Natural killer cell (primary cell): ENCODE data around the gene GRK1. TPM values are rescaled to one million over a fixed set of nuclear protein-coding genes. Genes with fewer than 3 reads are reported as not detected.

Experiments
- ATAC-seq, 3 donors: fragments of 150-1000 bp in 2 of 3; fragments of 200-7000 bp in 1 of 3; cut with Tn5 transposase; 1 replicate in 1 of 3; 2 replicates in 2 of 3; pipeline ENCODE4 v1.10.0; 2021; ENCODE audit warnings: mild to moderate bottlenecking in 2 of 3, moderate library complexity in 2 of 3
- DNase-seq, 2 donors: peaks; one replicate each; pipeline versions ENCODE4 v3.0.0 to v3.0.0-alpha.2; 2013 to 2021; ENCODE audit warnings: mixed read lengths in 1 of 2
- H3K27ac ChIP-seq: one replicate; pipeline ENCODE4 v1.5.1; 2013; ENCODE audit warnings: mild to moderate bottlenecking, low read length
- H3K27me3 ChIP-seq: one replicate; pipeline ENCODE4 v1.6.1; 2013; ENCODE audit warnings: low read length; ENCODE audit not compliant: control insufficient read depth, insufficient read depth
- H3K36me3 ChIP-seq: one replicate; pipeline ENCODE4 v1.6.1; 2013; ENCODE audit warnings: low read length; ENCODE audit not compliant: control insufficient read depth, insufficient read depth
- H3K4me1 ChIP-seq: one replicate; pipeline ENCODE4 v1.6.1; 2013; ENCODE audit warnings: low read length; ENCODE audit not compliant: control insufficient read depth, insufficient read depth
- H3K4me3 ChIP-seq: one replicate; pipeline ENCODE4 v1.5.1; 2013; ENCODE audit warnings: low read length
- H3K9me3 ChIP-seq: one replicate; pipeline ENCODE4 v1.6.1; 2013; ENCODE audit warnings: low read length; ENCODE audit not compliant: control insufficient read depth, insufficient read depth
- H3K27ac Mint-ChIP-seq, 2 donors: one replicate each; pipeline ENCODE4 v1.8.0; 2022; ENCODE audit warnings: mild to moderate bottlenecking in 2 of 2, mixed read lengths in 2 of 2, moderate library complexity in 1 of 2
- H3K27me3 Mint-ChIP-seq, 2 donors: one replicate each; pipeline ENCODE4 v1.8.0; 2022; ENCODE audit warnings: low read depth in 2 of 2, mixed read lengths in 2 of 2
- H3K36me3 Mint-ChIP-seq: one replicate; pipeline ENCODE4 v1.8.0; 2022; ENCODE audit warnings: mixed read lengths
- H3K4me1 Mint-ChIP-seq, 2 donors: one replicate each; pipeline ENCODE4 v1.8.0; 2022; ENCODE audit warnings: mixed read lengths in 2 of 2
- H3K4me3 Mint-ChIP-seq: one replicate; pipeline ENCODE4 v1.8.0; 2022; ENCODE audit warnings: mild to moderate bottlenecking, moderate library complexity, mixed read lengths
- H3K9me3 Mint-ChIP-seq, 2 donors: one replicate each; pipeline ENCODE4 v1.8.0; 2022; ENCODE audit warnings: mixed read lengths in 2 of 2
- CTCF ChIP-seq: fragments of 200-600 bp; IDR thresholded peaks from one replicate; pipeline ENCODE4 v1.8.0; 2022; ENCODE audit warnings: antibody characterized with exemption
- WGBS: methylation state at CpG from one replicate; pipeline ENCODE4 v1.1.7; 2013; ENCODE audit warnings: missing lambda C conversion rate; ENCODE audit not compliant: insufficient coverage; 5-methylcytosine and 5-hydroxymethylcytosine counted together
- intact Hi-C: fragments of 100-400 bp; cut with micrococcal nuclease; formaldehyde crosslinking; loops from one replicate; pipeline ENCODE4 v1.14.2; 2022
- total RNA-seq, 4 donors: library from RNA; stranded (reverse); fragments of 120-200 nt in 1 of 4; gene quantifications; one replicate each; pipeline versions ENCODE4 v1.2.3 to v1.2.4, GENCODE V29; 2013 to 2022

The GRK1 gene
- total RNA-seq, 3 donors from 2014 or later (not counting 1 experiment from before 2014, with no cell fraction given) = not detected

GRCh38 chr13:113763961-113764792 lies 97.2 kb downstream of the GRK1 start:
- H3K27ac ChIP-seq = no peak overlapping the region
- ATAC-seq = no peak
- intact Hi-C loops = no loop called here
- no peak overlapping the region for H3K4me3 Mint-ChIP-seq
- peaks cover 9% of the 10 kb centered on the region for H3K4me1 ChIP-seq
- no peak overlapping the region for H3K4me3 ChIP-seq
- no peak for DNase-seq
- no peak for TF ChIP-seq CTCF
- no peaks in the 10 kb centered on the region for H3K9me3 Mint-ChIP-seq
- H3K27me3 ChIP-seq = peaks cover 17% of the 10 kb centered on the region
- no peaks in the 10 kb centered on the region for H3K36me3 Mint-ChIP-seq
- WGBS = 83% methylated on average over 25 of the region's 25 CpGs
- H3K36me3 ChIP-seq = no peaks in the 10 kb centered on the region
- H3K27me3 Mint-ChIP-seq = peaks cover 42 to 45% of the 10 kb centered on the region in 2 donors
- H3K9me3 ChIP-seq = no peaks in the 10 kb centered on the region
- no peak overlapping the region for H3K27ac Mint-ChIP-seq
- peaks cover 7 to 13% of the 10 kb centered on the region in 2 donors for H3K4me1 Mint-ChIP-seq

- H3K4me3 ChIP-seq = no peak overlapping the region
- Mint-ChIP-seq H3K27ac (no peak overlapping the region), H3K4me1 (peaks cover 0 to 5% of the 10 kb centered on the region in 2 donors), H3K27me3 (peaks cover 34 to 37% of the 10 kb centered on the region in 2 donors), H3K36me3 (no peaks in the 10 kb centered on the region), H3K4me3 (no peak overlapping the region), H3K9me3 (no peaks in the 10 kb centered on the region)
- peaks cover 1% of the 10 kb centered on the region for H3K4me1 ChIP-seq
- peaks cover 12% of the 10 kb centered on the region for H3K27me3 ChIP-seq
- TF ChIP-seq CTCF = no peak
- intact Hi-C loops = no loop called here
- no peaks in the 10 kb centered on the region for H3K9me3 ChIP-seq
- ATAC-seq (no peak), DNase-seq (no peak)
- H3K27ac ChIP-seq = no peak overlapping the region
- 91% methylated on average over 19 of the region's 19 CpGs for WGBS
- no peaks in the 10 kb centered on the region for H3K36me3 ChIP-seq
Observed at GRCh38 chr13:113764793-113765563, 98.0 kb downstream of the GRK1 start.

GRCh38 chr13:113765564-113765910 lies 98.5 kb downstream of the GRK1 start:
- Mint-ChIP-seq H3K27ac (no peak overlapping the region), H3K36me3 (no peaks in the 10 kb centered on the region), H3K9me3 (no peaks in the 10 kb centered on the region), H3K4me3 (no peak overlapping the region), H3K27me3 (peaks cover 30 to 31% of the 10 kb centered on the region in 2 donors), H3K4me1 (peaks cover 0 to under 1% of the 10 kb centered on the region in 2 donors)
- Histone ChIP-seq H3K9me3 (no peaks in the 10 kb centered on the region), H3K36me3 (no peaks in the 10 kb centered on the region), H3K4me3 (no peak overlapping the region), H3K27ac (no peak overlapping the region), H3K4me1 (no peaks in the 10 kb centered on the region), H3K27me3 (peaks cover 8% of the 10 kb centered on the region)
- intact Hi-C loops = no loop called here
- 90% methylated on average over 4 of the region's 4 CpGs for WGBS
- ATAC-seq = no peak
- no peak for TF ChIP-seq CTCF
- DNase-seq = no peak
